Suprapubic skin (tissue), 3 donors: Measurements from ENCODE around the gene PFAS.

Experiments
- CTCF ChIP-seq, 2 donors: fragments of 200-600 bp in 1 of 2; fragments of 450-650 bp in 1 of 2; sonication (generic) in 1 of 2; IDR thresholded peaks; one replicate each; pipeline ENCODE4 v1.5.1; 2016 to 2019; ENCODE audit warnings: antibody characterized with exemption in 2 of 2, mild to moderate bottlenecking in 1 of 2, moderate library complexity in 1 of 2
- EP300 ChIP-seq: sonication (generic); formaldehyde crosslinking; IDR thresholded peaks from one replicate; pipeline ENCODE4 v1.6.1; 2017; ENCODE audit warnings: antibody characterized with exemption

GRCh38 chr17:8206536-8206935, 42.6 kb upstream of the PFAS start:
- TF ChIP-seq EP300, result no peak
- TF ChIP-seq CTCF (IDR thresholded peaks at IDR 0.05), result no peak
